B cell (primary cell): ENCODE results near the gene ZSCAN12. TPM values are rescaled to one million over a fixed set of nuclear protein-coding genes. Genes with fewer than 3 reads are reported as not detected.

Experiments used
- ATAC-seq: fragments of 200-7000 bp; cut with Tn5 transposase; one replicate; pipeline ENCODE4 v1.10.0; 2021; ENCODE audit warnings: low read depth, mild to moderate bottlenecking, moderate number of reproducible peaks, moderate library complexity
- CTCF ChIA-PET: fragments of 350-600 bp; sonication (Branson Sonifier 250); formaldehyde crosslinking; loops from one replicate; lab custom pipeline; 2021; ENCODE audit warnings: antibody characterized with exemption, inconsistent platforms; lab: Charles Lee
- POLR2A ChIA-PET: fragments of 350-600 bp; sonication (Branson Sonifier 250); formaldehyde crosslinking; loops from one replicate; lab custom pipeline; 2021; ENCODE audit warnings: antibody characterized with exemption; lab: Charles Lee
- DNase-seq: peaks from one replicate; pipeline ENCODE4 v3.0.0; 2013
- H2AFZ ChIP-seq: 2 replicates; pipeline ENCODE4 v1.6.1; 2012; ENCODE audit warnings: mild to moderate bottlenecking, low read depth, low read length; ENCODE audit not compliant: insufficient read depth, poor library complexity, severe bottlenecking
- H3K27ac ChIP-seq, 2 donors: 1 replicate in 1 of 2; 2 replicates in 1 of 2; pipeline ENCODE4 v1.5.1; 2012 to 2013; ENCODE audit warnings: low read length in 2 of 2, mild to moderate bottlenecking in 2 of 2, moderate library complexity in 1 of 2
- H3K27me3 ChIP-seq, 4 experiments: fragments of 200-600 bp in 1 of 4; sonication (generic) in 1 of 4; replicated peaks in 1 of 4; 1 replicate in 2 of 4; 2 replicates in 2 of 4; pipeline versions ENCODE4 v1.6.1 to v1.7.0; 2013 to 2016; ENCODE audit warnings: low read length in 3 of 4, mild to moderate bottlenecking in 2 of 4, mixed read lengths in 1 of 4, moderate library complexity in 1 of 4; ENCODE audit not compliant: insufficient read depth in 4 of 4, control insufficient read depth in 3 of 4; ENCODE audit errors: control extremely low read depth in 1 of 4
- H3K36me3 ChIP-seq, 2 experiments: replicated peaks in 1 of 2; 1 replicate in 1 of 2; 2 replicates in 1 of 2; pipeline versions ENCODE4 v1.6.1 to v1.7.1; 2013; ENCODE audit warnings: low read length in 1 of 2; ENCODE audit not compliant: insufficient read depth in 2 of 2, control insufficient read depth in 1 of 2; ENCODE audit errors: control extremely low read depth in 1 of 2, extremely low read depth in 1 of 2
- H3K4me1 ChIP-seq, 2 donors: fragments of 200-600 bp in 1 of 2; sonication (generic) in 1 of 2; 1 replicate in 1 of 2; 2 replicates in 1 of 2; pipeline versions ENCODE4 v1.5.1 to v1.6.1; 2013 to 2017; ENCODE audit warnings: low read length in 2 of 2; ENCODE audit not compliant: control insufficient read depth in 2 of 2, insufficient read depth in 2 of 2
- H3K4me2 ChIP-seq: replicated peaks from 2 replicates; pipeline ENCODE3; 2012; ENCODE audit warnings: mild to moderate bottlenecking, low read depth, low read length; ENCODE audit not compliant: poor library complexity, severe bottlenecking
- H3K4me3 ChIP-seq, 5 experiments: fragments of 200-600 bp in 1 of 5; sonication (generic) in 1 of 5; 1 replicate in 3 of 5; 2 replicates in 2 of 5; pipeline versions ENCODE4 v1.5.1 to v1.7.0; 2011 to 2016; ENCODE audit warnings: low read length in 4 of 5, mild to moderate bottlenecking in 4 of 5, low read depth in 2 of 5, control low read depth in 1 of 5, moderate library complexity in 1 of 5; ENCODE audit not compliant: insufficient read depth in 1 of 5; ENCODE audit errors: control extremely low read depth in 1 of 5, extremely low read depth in 1 of 5
- H3K79me2 ChIP-seq: fragments of 200-600 bp; sonication (generic); one replicate; pipeline ENCODE4 v1.6.0; 2016; ENCODE audit warnings: low read length; ENCODE audit not compliant: control insufficient read depth, insufficient read depth
- H3K9ac ChIP-seq: fragments of 200-600 bp; sonication (generic); 2 replicates; pipeline ENCODE4 v1.6.1; 2017; ENCODE audit warnings: mild to moderate bottlenecking, low read length, moderate library complexity
- H3K9me3 ChIP-seq, 3 donors: one replicate each; pipeline versions ENCODE4 v1.6.1 to v1.7.1; 2013; ENCODE audit warnings: low read length in 2 of 3; ENCODE audit not compliant: control insufficient read depth in 2 of 3, insufficient read depth in 1 of 3; ENCODE audit errors: control extremely low read depth in 1 of 3
- H4K20me1 ChIP-seq: 2 replicates; pipeline ENCODE4 v1.6.0; 2012; ENCODE audit warnings: mild to moderate bottlenecking, low read length; ENCODE audit not compliant: insufficient read depth, control insufficient read depth, poor library complexity, severe bottlenecking
- H3K27ac Mint-ChIP-seq: one replicate; pipeline ENCODE4 v1.8.0; 2021; ENCODE audit warnings: mixed read lengths
- H3K27me3 Mint-ChIP-seq: one replicate; pipeline ENCODE4 v1.8.0; 2021; ENCODE audit warnings: mixed read lengths
- H3K4me1 Mint-ChIP-seq: one replicate; pipeline ENCODE4 v1.8.0; 2021; ENCODE audit warnings: mixed read lengths
- H3K4me3 Mint-ChIP-seq: one replicate; pipeline ENCODE4 v1.8.0; 2021; ENCODE audit warnings: mixed read lengths
- H3K9me3 Mint-ChIP-seq: one replicate; pipeline ENCODE4 v1.8.0; 2022; ENCODE audit warnings: mixed read lengths; ENCODE audit not compliant: insufficient read depth
- EZH2 ChIP-seq: IDR thresholded peaks from 2 replicates; pipeline ENCODE4 v1.6.1; 2012; ENCODE audit warnings: borderline replicate concordance, low read depth, mild to moderate bottlenecking, moderate library complexity, low read length; ENCODE audit not compliant: insufficient read depth, poor library complexity, severe bottlenecking
- WGBS: methylation state at CpG from one replicate; pipeline ENCODE4 v1.1.5; 2013; ENCODE audit warnings: missing lambda C conversion rate; ENCODE audit not compliant: insufficient coverage; 5-methylcytosine and 5-hydroxymethylcytosine counted together
- intact Hi-C: fragments of 100-400 bp; cut with micrococcal nuclease; formaldehyde crosslinking; loops from one replicate; pipeline ENCODE4 v1.10.0; 2022
- polyA plus RNA-seq: library from polyadenylated mRNA; depleted of rRNA; stranded (reverse); fragments of >200 nt; gene quantifications from 2 replicates; pipeline ENCODE4 v1.2.3, GENCODE V29; 2012
- total RNA-seq, 2 donors: library from RNA; stranded (reverse); fragments of 120-200 nt in 1 of 2; gene quantifications; 1 replicate in 1 of 2; 2 replicates in 1 of 2; pipeline versions ENCODE4 v1.2.3 to v1.2.4, GENCODE V29; 2013 to 2022
- TF ChIP-seq, protein P1 (sequence below): fragments of 200-600 bp; IDR thresholded peaks from one replicate; pipeline ENCODE4 v1.8.0; 2022; ENCODE audit warnings: antibody characterized with exemption, mild to moderate bottlenecking

ZSCAN12 gene
- total and polyA plus RNA-seq, 2 donors (not counting 1 experiment from before 2014, with no cell fraction given): 3.5 to 14.8 TPM

DNA sequence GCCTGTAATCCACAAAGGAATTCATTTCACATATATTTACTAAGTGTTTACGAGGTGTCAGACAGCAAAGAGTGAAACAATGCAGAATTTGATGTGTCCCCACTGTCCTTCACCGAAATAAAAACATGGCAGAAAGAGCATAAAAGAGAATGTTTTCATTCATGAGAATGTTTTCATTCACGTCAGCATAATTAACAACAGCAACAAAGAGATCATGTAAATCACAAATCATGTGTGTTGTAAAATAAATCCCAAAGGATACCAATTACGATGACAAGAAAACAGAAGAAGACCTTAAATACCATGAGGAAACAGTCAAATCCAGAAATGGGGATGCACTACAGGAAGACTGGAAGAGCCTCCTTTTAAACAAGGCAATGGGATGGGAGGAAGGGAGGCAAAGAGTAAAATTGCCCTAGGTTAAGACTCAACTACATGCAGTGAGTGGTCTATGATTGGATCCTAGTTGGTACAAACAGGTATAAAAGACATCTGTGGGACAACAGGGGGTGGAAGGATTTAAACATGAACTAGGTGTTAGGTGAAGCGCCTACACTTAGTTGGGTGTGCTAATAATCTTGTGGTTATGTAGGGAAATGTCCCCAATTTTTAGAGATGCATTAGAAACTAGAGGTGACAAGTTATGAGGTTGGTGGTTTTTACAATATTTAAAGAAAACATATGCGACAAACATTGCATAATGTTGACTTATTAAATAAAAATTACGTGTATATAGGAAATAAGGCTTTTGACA lies 65.1 kb downstream of the ZSCAN12 start:
- Histone ChIP-seq H3K36me3 (no peaks in the 10 kb centered on the region), H3K9me3 (no peaks in the 10 kb centered on the region), H3K27ac (peak overlapping the region; percentile 95 to 96), H3K79me2 (no peaks in the 10 kb centered on the region), H4K20me1 (no peaks in the 10 kb centered on the region), H3K9ac (no peak overlapping the region), H3K4me1 (peaks cover 11 to 18% of the 10 kb centered on the region in 2 donors), H3K4me2 (peak overlapping the region; percentile 86), H2AFZ (peak overlapping the region; percentile 83), H3K4me3 (no peak overlapping the region), H3K27me3 (no peaks in the 10 kb centered on the region)
- DNase-seq (no peak), ATAC-seq (no peak)
- no CpG with 5 or more reads among the region's 7 CpGs for WGBS
- no peak for TF ChIP-seq EZH2
- TF ChIP-seq, protein P1, sequence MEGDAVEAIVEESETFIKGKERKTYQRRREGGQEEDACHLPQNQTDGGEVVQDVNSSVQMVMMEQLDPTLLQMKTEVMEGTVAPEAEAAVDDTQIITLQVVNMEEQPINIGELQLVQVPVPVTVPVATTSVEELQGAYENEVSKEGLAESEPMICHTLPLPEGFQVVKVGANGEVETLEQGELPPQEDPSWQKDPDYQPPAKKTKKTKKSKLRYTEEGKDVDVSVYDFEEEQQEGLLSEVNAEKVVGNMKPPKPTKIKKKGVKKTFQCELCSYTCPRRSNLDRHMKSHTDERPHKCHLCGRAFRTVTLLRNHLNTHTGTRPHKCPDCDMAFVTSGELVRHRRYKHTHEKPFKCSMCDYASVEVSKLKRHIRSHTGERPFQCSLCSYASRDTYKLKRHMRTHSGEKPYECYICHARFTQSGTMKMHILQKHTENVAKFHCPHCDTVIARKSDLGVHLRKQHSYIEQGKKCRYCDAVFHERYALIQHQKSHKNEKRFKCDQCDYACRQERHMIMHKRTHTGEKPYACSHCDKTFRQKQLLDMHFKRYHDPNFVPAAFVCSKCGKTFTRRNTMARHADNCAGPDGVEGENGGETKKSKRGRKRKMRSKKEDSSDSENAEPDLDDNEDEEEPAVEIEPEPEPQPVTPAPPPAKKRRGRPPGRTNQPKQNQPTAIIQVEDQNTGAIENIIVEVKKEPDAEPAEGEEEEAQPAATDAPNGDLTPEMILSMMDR: no peak
- Mint-ChIP-seq H3K9me3 (peaks cover 2% of the 10 kb centered on the region), H3K27me3 (no peaks in the 10 kb centered on the region), H3K4me1 (no peaks in the 10 kb centered on the region), H3K4me3 (peak overlapping the region; percentile 13), H3K27ac (no peak overlapping the region)
- POLR2A ChIA-PET: interaction anchor here (0.7 to 0.8 kb wide), 2 partner anchors 22 to 230 kb away, joined by 3 read pairs; no protein-coding TSS in a partner anchor
- CTCF ChIA-PET: interaction anchor here (1.0 to 1.8 kb wide), 3 partner anchors 21 to 49 kb away, joined by 3 to 6 read pairs (median 6); no protein-coding TSS in a partner anchor
- intact Hi-C loops: loop anchor here (1.0 to 5.0 kb wide), 5 partner anchors 52 to 437 kb away; partner anchors contain the start of genes PGBD1 and ZSCAN26

GRCh38 chr6:28333599-28334018 lies 65.9 kb downstream of the ZSCAN12 start:
- intact Hi-C loops: no loop called here
- TF ChIP-seq, protein P1: no peak
- no peak for TF ChIP-seq EZH2
- H3K27me3 Mint-ChIP-seq: no peaks in the 10 kb centered on the region
- ATAC-seq (no peak), DNase-seq (no peak)
- H3K4me1 Mint-ChIP-seq: no peaks in the 10 kb centered on the region
- Histone ChIP-seq H3K27ac (no peak overlapping the region), H3K36me3 (no peaks in the 10 kb centered on the region), H3K79me2 (no peaks in the 10 kb centered on the region), H3K4me3 (no peak overlapping the region), H4K20me1 (no peaks in the 10 kb centered on the region), H3K9ac (no peak overlapping the region), H3K4me1 (peaks cover 11 to 18% of the 10 kb centered on the region in 2 donors), H3K27me3 (no peaks in the 10 kb centered on the region), H3K9me3 (peaks cover 0 to 6% (median 0%) of the 10 kb centered on the region in 3 donors), H3K4me2 (no peak overlapping the region), H2AFZ (no peak overlapping the region)
- H3K9me3 Mint-ChIP-seq: peaks cover 5% of the 10 kb centered on the region
- CTCF ChIA-PET: interaction anchor here (1.0 to 1.1 kb wide), 2 partner anchors 22 to 50 kb away, joined by 3 to 6 read pairs; no protein-coding TSS in a partner anchor
- 80% methylated on average over 1 of the region's 1 CpG for WGBS
- no peak overlapping the region for H3K27ac Mint-ChIP-seq
- POLR2A ChIA-PET: interaction anchor here (0.7 kb wide), 1 partner anchor 23 kb away, joined by 3 read pairs; no protein-coding TSS in a partner anchor
- no peak overlapping the region for H3K4me3 Mint-ChIP-seq
